ENCODE data around the gene LYPD3.
A peak's percentile ranks its signal among the peaks of the same experiment; 100 is the strongest.
"Not testable (repeated sequence)": the region's sequence is repeated elsewhere in the genome, so short reads cannot be mapped to it uniquely, and the experiment has no call there.

LYPD3 gene

GRCh38 chr19:43462383-43462782 lies 3.0 kb downstream of the LYPD3 start:
- no peak for DNase-seq (ENCODE audit: low read depth in 2 of 2)

GRCh38 chr19:43461303-43461702 lies 4.1 kb downstream of the LYPD3 start:
- DNase-seq (ENCODE audit: low read depth in 2 of 2): no peak

DNA sequence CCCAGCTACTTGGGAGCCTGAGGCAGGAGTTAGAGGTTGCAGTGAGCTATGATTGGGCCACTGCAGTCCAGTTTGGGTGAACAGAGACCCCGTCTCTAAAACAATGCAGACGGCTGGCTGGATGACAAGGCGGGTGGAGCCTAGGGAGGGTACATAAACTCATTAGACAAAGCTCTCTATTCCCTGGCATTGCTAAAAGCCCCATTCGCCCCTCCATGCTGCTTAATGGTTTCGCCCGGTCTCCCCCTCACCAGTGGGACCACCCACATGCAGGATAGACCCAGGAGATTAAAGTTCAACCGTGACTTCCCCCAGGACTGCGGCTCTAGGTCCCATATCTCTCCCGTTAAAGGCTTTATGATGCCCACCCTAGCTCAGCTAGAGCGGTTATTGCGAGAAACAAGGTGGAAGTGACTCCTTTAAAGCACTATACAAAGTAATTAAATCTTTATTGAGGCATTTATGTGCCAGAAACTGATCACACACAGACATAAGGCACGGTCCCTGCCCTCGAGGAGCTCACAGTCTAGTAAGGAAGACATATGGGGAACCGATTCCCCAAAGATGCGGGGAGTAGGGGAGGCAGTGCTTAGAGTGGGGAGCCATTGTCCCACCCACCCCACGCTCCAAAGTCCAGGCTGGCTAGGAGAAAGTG lies 4.9 kb downstream of the LYPD3 start:
- no peak for DNase-seq (ENCODE audit: low read depth in 2 of 2)

DNA sequence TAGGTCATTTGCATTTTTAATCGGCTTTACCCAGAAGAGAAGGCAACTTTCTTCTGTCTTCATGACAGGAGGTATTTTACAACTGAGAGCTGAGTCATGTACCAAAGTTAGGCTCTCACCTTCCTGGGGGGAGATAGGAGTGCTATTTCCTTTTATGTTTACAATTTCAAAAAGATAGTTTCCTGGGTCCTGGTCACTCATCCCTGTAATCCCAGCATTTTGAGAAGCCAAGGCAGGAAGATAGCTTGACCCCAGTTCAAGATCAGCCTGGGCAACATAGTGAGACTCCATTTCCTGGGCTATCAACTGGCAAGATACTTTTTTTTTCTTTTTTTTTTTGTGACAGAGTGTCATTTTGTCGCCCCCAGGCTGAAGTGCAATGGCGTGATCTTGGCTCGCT lies 7.6 kb downstream of the LYPD3 start:
- no peak for DNase-seq (ENCODE audit: low read depth in 2 of 2)

DNA sequence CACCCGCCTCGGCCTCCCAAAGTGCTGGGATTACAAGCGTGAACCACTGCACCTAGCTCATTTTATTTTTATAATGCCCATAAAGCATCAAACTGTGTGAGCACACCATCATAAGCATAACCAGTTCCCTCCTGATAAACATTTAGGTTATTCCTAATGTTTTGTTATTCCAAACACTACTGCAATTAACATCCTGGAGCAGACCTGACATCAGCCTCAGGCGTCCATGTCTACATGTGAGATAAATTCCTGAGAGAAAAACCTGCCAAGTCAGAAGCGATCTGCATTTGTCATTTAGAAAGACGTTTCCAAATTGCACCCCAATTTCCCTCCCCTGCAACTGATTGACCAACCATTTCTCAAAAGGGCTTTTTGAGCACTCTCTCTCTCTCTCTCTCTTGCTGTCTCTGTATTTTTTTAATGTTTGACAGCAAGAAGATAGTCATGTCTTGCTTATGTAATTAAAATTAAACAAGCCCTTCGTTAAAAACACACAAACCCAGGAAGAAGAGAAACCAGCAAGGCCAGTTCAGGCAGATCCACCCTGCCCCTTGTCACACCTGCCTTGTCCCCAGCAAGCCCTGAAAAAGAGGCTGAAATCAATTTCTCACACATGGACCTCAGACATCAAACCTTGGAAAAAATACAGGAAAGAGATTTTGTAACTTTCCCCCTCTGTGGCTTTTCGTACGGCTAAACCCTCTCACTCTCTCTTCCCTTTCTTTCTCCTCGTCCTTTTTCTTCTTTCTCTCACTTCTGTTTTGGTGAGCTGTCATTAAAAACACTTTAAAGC lies 9.9 kb downstream of the LYPD3 start:
- DNase-seq (ENCODE audit: low read depth in 2 of 2): no peak

- DNase-seq (ENCODE audit: low read depth in 2 of 2): no peak
Measured at GRCh38 chr19:43454031-43454430, 11.4 kb downstream of the LYPD3 start.

DNA sequence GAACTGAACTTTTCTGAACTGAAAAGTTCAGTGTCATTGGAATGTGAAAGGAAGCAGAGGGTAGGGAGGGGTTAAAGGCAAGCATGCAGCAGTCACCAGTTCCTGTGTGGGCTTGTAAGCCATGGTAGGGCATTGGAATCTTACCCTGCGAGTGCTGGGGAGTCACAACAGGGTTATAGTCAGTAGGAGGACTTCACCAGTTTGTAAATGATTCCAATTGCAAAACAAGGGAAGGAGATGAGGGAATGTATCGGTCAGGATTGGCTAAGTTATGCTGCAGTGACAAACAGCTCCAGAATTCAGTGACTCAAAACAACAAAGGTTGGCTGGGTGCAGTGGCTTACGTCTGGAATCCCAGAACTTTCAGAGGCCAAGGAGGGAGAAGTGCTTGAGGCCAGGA lies 12.8 kb downstream of the LYPD3 start:
- no peak for DNase-seq (ENCODE audit: low read depth in 2 of 2)

DNA sequence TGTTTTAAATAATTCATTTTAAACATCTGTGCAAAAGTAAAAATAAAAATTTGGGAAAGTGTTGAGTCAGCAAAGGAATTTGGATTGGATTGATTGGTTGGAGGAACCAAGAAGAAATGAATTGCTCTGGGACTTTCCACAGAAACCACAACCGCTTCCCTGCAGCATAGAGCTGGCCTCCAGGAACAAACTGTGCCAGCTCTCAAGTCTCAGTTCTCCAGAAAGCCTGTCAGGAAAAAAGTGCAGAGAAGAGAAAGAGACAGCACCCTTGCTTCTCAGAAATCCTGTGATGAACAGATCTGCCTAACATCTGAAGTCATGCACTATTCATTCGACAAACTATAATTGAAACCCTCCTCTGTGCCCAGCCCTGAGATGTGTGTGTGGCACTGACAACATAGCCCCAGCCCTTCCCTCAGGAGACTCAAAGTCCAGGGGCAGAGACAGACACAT lies 14.8 kb downstream of the LYPD3 start:
- DNase-seq (ENCODE audit: low read depth in 2 of 2): no peak

GRCh38 chr19:43447655-43448054 lies 17.8 kb downstream of the LYPD3 start:
- no peak for DNase-seq (ENCODE audit: low read depth in 2 of 2)

- DNase-seq (ENCODE audit: low read depth in 2 of 2): peak; percentile 52 to 77
Measured at GRCh38 chr19:43446746-43447489, 18.5 kb downstream of the LYPD3 start.

- no peak for DNase-seq (ENCODE audit: low read depth in 2 of 2)
Measured at GRCh38 chr19:43445426-43445825, 20.0 kb downstream of the LYPD3 start.

DNA sequence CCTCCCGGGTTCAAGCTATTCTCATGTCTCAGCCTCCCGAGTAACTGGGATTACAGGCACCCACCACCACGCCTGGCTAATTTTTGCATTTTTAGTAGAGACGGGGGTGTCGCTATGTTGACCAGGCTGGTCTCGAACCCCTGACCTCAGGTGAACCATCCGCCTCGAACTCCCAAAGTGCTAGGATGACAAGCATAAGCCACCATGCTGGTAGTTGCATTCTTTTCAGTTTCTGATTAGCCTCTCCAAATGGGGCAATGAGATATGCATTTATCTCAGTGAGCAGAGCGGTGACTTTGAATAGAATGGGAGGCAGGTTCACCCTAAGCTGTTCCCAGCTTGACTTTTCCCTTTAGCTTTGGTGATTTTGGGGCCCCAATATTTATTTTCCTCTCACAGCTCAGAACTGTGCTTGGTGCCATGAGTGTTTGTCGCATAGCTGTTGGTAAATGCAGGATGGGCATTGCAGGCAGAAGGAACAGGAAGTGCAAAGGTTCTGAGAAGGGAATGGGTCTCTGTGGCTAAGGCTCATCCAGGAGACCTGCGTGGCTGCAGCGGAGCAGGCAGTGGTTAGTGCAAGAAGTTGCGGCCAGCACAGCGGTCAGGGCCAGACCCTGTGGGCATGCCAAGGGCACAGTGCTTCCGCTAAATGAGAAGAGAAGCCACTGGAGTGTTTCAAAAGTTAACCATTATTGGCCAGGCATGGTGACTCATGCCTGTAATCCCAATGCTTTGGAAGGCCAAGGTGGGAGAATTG lies 20.7 kb downstream of the LYPD3 start:
- DNase-seq (ENCODE audit: low read depth in 2 of 2): no peak

GRCh38 chr19:43444091-43444490 lies 21.3 kb downstream of the LYPD3 start:
- not testable (repeated sequence) for DNase-seq (ENCODE audit: low read depth in 2 of 2)

DNA sequence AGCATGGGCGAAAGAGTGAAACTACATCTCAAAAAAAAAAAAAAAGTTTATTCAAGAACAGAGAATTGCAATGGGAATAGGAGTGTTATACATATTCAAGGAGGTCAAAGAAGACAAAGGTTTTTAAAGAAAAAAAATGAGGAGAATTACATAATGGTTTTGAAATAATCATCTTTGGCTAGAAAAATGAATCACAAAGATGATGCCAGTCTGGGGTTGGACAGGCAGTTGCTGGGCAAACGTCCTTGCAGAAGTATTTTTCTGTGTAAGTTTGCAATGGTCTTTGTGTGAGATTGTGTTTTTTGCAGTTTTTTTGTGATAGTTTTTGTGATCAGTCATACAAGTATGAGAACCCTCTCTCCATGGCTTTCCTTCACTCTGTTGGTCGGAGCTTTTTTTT lies 23.7 kb downstream of the LYPD3 start:
- DNase-seq (ENCODE audit: low read depth in 2 of 2): no peak

GRCh38 chr19:43439709-43440063 lies 25.7 kb downstream of the LYPD3 start:
- DNase-seq (ENCODE audit: low read depth in 2 of 2): no peak

DNA sequence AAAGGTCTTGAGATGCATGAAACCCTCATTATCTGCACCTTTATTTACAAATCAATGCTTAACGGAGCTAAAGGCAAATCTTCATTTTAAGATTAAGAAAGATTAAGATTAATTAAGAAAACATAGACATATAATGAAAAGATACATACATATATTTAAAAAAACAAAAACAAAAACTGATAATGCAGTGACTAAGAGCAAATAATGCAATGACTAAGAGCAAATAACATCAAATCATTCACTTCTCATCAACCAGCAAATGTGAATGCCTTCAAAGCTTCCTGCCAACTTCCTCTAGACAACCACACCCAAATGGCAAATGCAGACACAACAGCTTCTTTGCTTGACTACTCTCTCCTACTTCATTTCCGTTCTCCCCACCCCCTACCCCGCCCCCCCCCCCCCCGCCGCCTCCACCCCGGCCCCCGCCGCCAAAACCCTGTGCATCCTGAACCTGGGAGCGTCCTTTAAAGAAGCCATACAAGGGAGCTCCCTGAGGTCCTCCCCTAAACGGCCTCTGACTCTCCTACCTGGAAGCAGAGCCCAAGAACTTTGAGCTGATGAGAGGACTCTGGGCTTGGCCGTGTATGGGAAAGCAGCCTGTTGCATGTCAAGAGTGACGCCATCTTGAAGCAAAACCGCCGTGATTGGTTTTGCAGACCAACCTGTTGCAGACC lies 26.2 kb downstream of the LYPD3 start:
- DNase-seq (ENCODE audit: low read depth in 2 of 2): no peak

DNA sequence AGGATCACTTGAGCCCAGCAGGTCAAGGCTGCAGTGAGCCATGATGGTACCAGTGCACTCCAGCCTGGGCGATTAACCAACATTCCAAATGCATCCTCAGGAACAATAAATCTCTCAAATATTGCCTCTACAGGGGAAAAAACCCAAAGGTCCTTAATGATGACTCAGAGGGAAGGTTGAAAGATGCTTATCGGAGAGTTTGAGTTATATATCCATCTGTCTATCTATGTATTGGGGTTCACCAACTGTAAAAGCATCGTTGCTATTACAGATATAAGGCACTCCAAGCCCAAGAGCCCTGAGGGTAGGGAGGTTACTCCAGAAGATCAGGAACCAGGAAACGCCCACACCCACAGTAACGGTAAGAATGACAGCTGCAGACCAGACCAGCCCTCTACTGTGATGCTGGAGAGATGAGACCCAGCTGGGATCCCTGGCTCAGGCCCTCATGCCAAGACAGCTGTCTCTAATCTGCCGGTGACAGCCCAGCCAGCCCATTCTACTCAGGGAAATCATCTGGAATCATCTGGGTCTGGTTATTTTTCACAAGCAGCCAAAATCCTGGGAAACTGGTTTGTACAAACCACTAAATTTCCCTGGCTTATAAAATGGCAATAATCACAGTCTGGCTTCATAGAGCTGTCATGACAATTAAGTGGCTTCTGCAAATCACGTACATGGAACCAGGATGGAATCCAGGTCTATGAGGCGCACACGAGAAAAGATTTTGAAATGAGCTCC lies 26.9 kb downstream of the LYPD3 start:
- no peak for DNase-seq (ENCODE audit: low read depth in 2 of 2)

GRCh38 chr19:43437712-43438111 lies 27.7 kb downstream of the LYPD3 start:
- DNase-seq (ENCODE audit: low read depth in 2 of 2): no peak

DNA sequence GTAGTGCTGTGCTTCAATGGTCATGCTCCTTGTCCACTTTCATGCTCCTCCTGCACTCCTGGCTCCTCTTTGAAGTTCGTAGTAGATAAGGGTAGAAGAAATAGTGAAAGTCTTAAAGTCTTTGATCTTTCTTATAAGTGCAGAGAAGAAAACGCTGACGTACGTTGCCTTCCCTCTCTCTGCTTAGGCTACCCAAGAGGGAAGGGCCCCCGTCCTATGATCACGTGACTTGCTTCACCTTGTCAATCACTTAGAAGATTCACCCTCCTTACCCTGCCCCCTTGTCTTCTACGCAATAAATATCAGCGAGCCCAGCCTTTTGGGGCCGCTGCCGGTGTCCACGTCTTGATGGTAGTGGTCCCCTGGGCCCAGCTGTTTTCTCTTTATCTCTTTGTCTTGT lies 28.1 kb downstream of the LYPD3 start:
- DNase-seq (ENCODE audit: low read depth in 2 of 2): not testable (repeated sequence)

- DNase-seq (ENCODE audit: low read depth in 2 of 2): no peak
Measured at GRCh38 chr19:43435775-43436174, 29.6 kb downstream of the LYPD3 start.

DNA sequence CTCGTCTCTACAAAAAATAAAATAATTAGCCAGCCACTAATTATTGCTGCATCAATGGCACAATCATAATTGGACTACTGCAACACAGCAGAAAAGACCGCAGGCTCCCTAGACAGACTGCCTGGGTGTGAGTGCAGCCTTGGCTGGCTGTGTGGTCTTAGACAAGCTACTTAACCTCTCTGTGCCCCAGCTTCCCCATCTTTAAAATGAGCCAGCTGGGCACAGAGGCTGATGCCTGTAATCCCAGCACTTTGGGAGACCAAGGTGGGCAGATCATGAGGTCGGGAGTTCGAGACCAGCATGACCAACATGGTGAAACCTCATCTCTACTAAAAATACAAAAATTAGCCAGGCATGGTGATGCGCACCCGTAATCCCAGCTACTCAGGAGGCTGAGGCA lies 31.7 kb downstream of the LYPD3 start:
- DNase-seq (ENCODE audit: low read depth in 2 of 2): no peak
